Natural killer cell (primary cell): ENCODE data around the gene ASPA. TPM values are rescaled to one million over a fixed set of nuclear protein-coding genes. Genes with fewer than 3 reads are reported as not detected.

Experiments
- ATAC-seq, 3 donors: fragments of 150-1000 bp in 2 of 3; fragments of 200-7000 bp in 1 of 3; cut with Tn5 transposase; 1 replicate in 1 of 3; 2 replicates in 2 of 3; pipeline ENCODE4 v1.10.0; 2021; ENCODE audit warnings: mild to moderate bottlenecking in 2 of 3, moderate library complexity in 2 of 3
- DNase-seq, 2 donors: peaks; one replicate each; pipeline versions ENCODE4 v3.0.0 to v3.0.0-alpha.2; 2013 to 2021; ENCODE audit warnings: mixed read lengths in 1 of 2
- H3K27ac ChIP-seq: one replicate; pipeline ENCODE4 v1.5.1; 2013; ENCODE audit warnings: mild to moderate bottlenecking, low read length
- H3K27me3 ChIP-seq: one replicate; pipeline ENCODE4 v1.6.1; 2013; ENCODE audit warnings: low read length; ENCODE audit not compliant: control insufficient read depth, insufficient read depth
- H3K36me3 ChIP-seq: one replicate; pipeline ENCODE4 v1.6.1; 2013; ENCODE audit warnings: low read length; ENCODE audit not compliant: control insufficient read depth, insufficient read depth
- H3K4me1 ChIP-seq: one replicate; pipeline ENCODE4 v1.6.1; 2013; ENCODE audit warnings: low read length; ENCODE audit not compliant: control insufficient read depth, insufficient read depth
- H3K4me3 ChIP-seq: one replicate; pipeline ENCODE4 v1.5.1; 2013; ENCODE audit warnings: low read length
- H3K9me3 ChIP-seq: one replicate; pipeline ENCODE4 v1.6.1; 2013; ENCODE audit warnings: low read length; ENCODE audit not compliant: control insufficient read depth, insufficient read depth
- H3K27ac Mint-ChIP-seq, 2 donors: one replicate each; pipeline ENCODE4 v1.8.0; 2022; ENCODE audit warnings: mild to moderate bottlenecking in 2 of 2, mixed read lengths in 2 of 2, moderate library complexity in 1 of 2
- H3K27me3 Mint-ChIP-seq, 2 donors: one replicate each; pipeline ENCODE4 v1.8.0; 2022; ENCODE audit warnings: low read depth in 2 of 2, mixed read lengths in 2 of 2
- H3K36me3 Mint-ChIP-seq: one replicate; pipeline ENCODE4 v1.8.0; 2022; ENCODE audit warnings: mixed read lengths
- H3K4me1 Mint-ChIP-seq, 2 donors: one replicate each; pipeline ENCODE4 v1.8.0; 2022; ENCODE audit warnings: mixed read lengths in 2 of 2
- H3K4me3 Mint-ChIP-seq: one replicate; pipeline ENCODE4 v1.8.0; 2022; ENCODE audit warnings: mild to moderate bottlenecking, moderate library complexity, mixed read lengths
- H3K9me3 Mint-ChIP-seq, 2 donors: one replicate each; pipeline ENCODE4 v1.8.0; 2022; ENCODE audit warnings: mixed read lengths in 2 of 2
- WGBS: methylation state at CpG from one replicate; pipeline ENCODE4 v1.1.7; 2013; ENCODE audit warnings: missing lambda C conversion rate; ENCODE audit not compliant: insufficient coverage; 5-methylcytosine and 5-hydroxymethylcytosine counted together
- intact Hi-C: fragments of 100-400 bp; cut with micrococcal nuclease; formaldehyde crosslinking; loops from one replicate; pipeline ENCODE4 v1.14.2; 2022
- total RNA-seq, 4 donors: library from RNA; stranded (reverse); fragments of 120-200 nt in 1 of 4; gene quantifications; one replicate each; pipeline versions ENCODE4 v1.2.3 to v1.2.4, GENCODE V29; 2013 to 2022
- TF ChIP-seq, protein P1 (sequence below): fragments of 200-600 bp; IDR thresholded peaks from one replicate; pipeline ENCODE4 v1.8.0; 2022; ENCODE audit warnings: antibody characterized with exemption

ASPA gene
- total RNA-seq, 3 donors from 2014 or later (not counting 1 experiment from before 2014, with no cell fraction given): not detected

DNA sequence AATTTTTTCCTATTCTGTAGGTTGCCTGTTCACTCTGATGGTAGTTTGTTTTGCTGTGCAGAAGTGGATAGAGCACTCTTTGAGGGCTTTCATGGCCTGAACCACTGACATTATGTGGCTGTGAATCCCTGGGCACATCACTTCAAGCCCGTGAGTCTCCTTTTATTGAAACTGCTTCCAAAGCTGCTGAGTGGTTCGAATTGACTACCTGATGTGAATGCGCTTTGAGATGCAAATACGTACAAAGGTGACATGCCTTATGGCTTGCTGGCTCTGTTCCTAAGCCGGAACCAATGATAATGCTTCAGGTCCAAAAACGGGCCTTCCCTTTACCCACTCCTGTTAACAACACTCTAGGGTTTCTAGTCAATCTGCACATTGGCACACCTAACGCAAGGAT is 34.3 kb downstream of the ASPA start:
- Histone ChIP-seq H3K27me3 (no peaks in the 10 kb centered on the region), H3K4me3 (no peak overlapping the region), H3K27ac (no peak overlapping the region), H3K36me3 (no peaks in the 10 kb centered on the region), H3K4me1 (peaks cover 8% of the 10 kb centered on the region), H3K9me3 (no peaks in the 10 kb centered on the region)
- no peak overlapping the region for H3K4me3 Mint-ChIP-seq
- no peak overlapping the region for H3K27ac Mint-ChIP-seq
- WGBS: 80% methylated on average over 6 of the region's 7 CpGs
- TF ChIP-seq, protein P1, sequence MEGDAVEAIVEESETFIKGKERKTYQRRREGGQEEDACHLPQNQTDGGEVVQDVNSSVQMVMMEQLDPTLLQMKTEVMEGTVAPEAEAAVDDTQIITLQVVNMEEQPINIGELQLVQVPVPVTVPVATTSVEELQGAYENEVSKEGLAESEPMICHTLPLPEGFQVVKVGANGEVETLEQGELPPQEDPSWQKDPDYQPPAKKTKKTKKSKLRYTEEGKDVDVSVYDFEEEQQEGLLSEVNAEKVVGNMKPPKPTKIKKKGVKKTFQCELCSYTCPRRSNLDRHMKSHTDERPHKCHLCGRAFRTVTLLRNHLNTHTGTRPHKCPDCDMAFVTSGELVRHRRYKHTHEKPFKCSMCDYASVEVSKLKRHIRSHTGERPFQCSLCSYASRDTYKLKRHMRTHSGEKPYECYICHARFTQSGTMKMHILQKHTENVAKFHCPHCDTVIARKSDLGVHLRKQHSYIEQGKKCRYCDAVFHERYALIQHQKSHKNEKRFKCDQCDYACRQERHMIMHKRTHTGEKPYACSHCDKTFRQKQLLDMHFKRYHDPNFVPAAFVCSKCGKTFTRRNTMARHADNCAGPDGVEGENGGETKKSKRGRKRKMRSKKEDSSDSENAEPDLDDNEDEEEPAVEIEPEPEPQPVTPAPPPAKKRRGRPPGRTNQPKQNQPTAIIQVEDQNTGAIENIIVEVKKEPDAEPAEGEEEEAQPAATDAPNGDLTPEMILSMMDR: no peak
- DNase-seq: no peak
- no peaks in the 10 kb centered on the region for H3K36me3 Mint-ChIP-seq
- peaks cover 0 to 3% of the 10 kb centered on the region in 2 donors for H3K9me3 Mint-ChIP-seq
- H3K4me1 Mint-ChIP-seq: peaks cover 11 to 13% of the 10 kb centered on the region in 2 donors
- H3K27me3 Mint-ChIP-seq: peaks cover 0 to 2% of the 10 kb centered on the region in 2 donors
- intact Hi-C loops: no loop called here
- no peak for ATAC-seq

DNA sequence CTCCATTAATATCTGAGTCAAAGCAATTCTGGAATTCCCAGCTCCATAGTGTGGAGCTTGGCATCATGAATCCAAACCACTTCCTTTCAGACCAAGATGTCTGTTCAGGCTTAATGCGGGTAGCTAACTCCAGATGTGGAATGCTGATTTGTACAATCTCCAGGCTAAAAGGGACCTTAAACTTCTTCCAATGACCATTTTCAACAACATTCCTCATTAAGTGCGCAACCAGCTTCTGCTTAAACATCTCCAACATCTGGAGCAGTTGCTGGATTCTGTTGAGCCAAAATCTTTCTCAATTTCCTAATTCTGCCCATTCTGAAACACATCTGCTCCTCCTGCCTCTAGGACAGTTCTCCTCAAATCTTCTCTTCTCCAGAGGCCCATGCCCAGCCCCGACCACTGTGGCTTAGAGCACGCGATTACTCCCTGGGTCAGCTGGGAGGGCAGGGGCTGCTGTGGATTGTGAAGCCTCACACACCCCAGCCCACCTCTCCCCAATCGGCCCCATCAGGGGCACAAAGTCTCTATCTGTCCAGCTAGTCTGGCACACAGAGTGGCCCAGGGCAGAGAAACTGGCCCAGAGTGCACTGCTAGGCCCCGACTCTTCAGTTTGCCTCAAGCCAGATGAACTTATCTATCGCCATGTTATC is 36.2 kb downstream of the ASPA start:
- H3K27me3 ChIP-seq: no peaks in the 10 kb centered on the region
- H3K9me3 Mint-ChIP-seq: peaks cover 0 to 3% of the 10 kb centered on the region in 2 donors
- ATAC-seq: no peak
- 98% methylated on average over 7 of the region's 8 CpGs for WGBS
- H3K27ac ChIP-seq: no peak overlapping the region
- no peak overlapping the region for H3K27ac Mint-ChIP-seq
- H3K4me1 ChIP-seq: peaks cover 22% of the 10 kb centered on the region
- H3K4me3 Mint-ChIP-seq: no peak overlapping the region
- no peak overlapping the region for H3K4me3 ChIP-seq
- H3K36me3 Mint-ChIP-seq: no peaks in the 10 kb centered on the region
- H3K36me3 ChIP-seq: no peaks in the 10 kb centered on the region
- H3K9me3 ChIP-seq: no peaks in the 10 kb centered on the region
- TF ChIP-seq, protein P1: no peak
- peaks cover 0 to 2% of the 10 kb centered on the region in 2 donors for H3K27me3 Mint-ChIP-seq
- intact Hi-C loops: no loop called here
- DNase-seq: no peak
- H3K4me1 Mint-ChIP-seq: peaks cover 20 to 25% of the 10 kb centered on the region in 2 donors

DNA sequence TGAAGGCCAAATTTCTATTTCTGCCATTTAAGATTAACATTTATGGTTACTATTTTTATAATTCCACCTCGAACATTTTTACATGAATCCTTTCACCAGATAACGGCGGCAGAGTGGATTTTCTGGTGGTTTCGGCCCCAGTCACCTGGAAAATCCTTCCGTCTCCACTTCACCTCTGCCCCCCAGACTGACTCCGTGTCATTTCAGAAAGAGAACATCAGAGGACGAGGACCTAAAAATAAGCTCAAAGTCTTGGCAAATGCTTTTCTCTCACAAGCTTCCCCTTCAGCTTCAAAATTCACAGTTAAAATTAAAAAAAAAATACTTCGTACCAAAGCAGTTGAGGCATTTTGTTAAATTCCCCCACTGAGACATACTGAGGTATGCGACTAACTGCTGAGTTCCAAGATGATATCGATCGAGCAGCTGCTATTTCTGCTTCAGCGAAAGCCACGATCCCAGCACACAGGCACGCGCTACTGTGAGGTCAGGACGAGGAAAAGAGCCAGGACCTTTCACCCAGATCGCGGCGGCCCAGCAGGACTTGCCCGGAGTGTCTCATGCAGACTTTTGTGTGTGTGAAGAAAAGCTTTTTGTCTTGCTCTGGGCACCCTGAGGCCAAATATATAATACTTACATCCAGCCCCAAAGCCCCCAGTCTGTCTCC is 36.8 kb downstream of the ASPA start:
- H3K36me3 ChIP-seq: no peaks in the 10 kb centered on the region
- TF ChIP-seq, protein P1: no peak
- no peaks in the 10 kb centered on the region for H3K27me3 ChIP-seq
- 85% methylated on average over 20 of the region's 20 CpGs for WGBS
- no peak overlapping the region for H3K4me3 Mint-ChIP-seq
- H3K27ac Mint-ChIP-seq: peak overlapping the region in 1 of 2 donors; percentile 86
- no peaks in the 10 kb centered on the region for H3K27me3 Mint-ChIP-seq
- H3K27ac ChIP-seq: no peak overlapping the region
- intact Hi-C loops: no loop called here
- no peak overlapping the region for H3K4me3 ChIP-seq
- peaks cover 22% of the 10 kb centered on the region for H3K4me1 ChIP-seq
- H3K4me1 Mint-ChIP-seq: peaks cover 20 to 25% of the 10 kb centered on the region in 2 donors
- H3K9me3 ChIP-seq: no peaks in the 10 kb centered on the region
- no peak for DNase-seq
- peaks cover 0 to 3% of the 10 kb centered on the region in 2 donors for H3K9me3 Mint-ChIP-seq
- no peak for ATAC-seq
- no peaks in the 10 kb centered on the region for H3K36me3 Mint-ChIP-seq
